Colon (tissue), 2 donors: ENCODE measurements around the gene COL2A1.
"Not testable (repeated sequence)": the region's sequence is repeated elsewhere in the genome, so short reads cannot be mapped to it uniquely, and the experiment has no call there.

Source experiments
- FAIRE-seq: peaks from 2 replicates; lab custom pipeline; 2012; peaks lifted over from hg19 to GRCh38; lab: Jason Lieb, UNC
- donor health status: control.
- donor health status: control.

The COL2A1 gene

DNA sequence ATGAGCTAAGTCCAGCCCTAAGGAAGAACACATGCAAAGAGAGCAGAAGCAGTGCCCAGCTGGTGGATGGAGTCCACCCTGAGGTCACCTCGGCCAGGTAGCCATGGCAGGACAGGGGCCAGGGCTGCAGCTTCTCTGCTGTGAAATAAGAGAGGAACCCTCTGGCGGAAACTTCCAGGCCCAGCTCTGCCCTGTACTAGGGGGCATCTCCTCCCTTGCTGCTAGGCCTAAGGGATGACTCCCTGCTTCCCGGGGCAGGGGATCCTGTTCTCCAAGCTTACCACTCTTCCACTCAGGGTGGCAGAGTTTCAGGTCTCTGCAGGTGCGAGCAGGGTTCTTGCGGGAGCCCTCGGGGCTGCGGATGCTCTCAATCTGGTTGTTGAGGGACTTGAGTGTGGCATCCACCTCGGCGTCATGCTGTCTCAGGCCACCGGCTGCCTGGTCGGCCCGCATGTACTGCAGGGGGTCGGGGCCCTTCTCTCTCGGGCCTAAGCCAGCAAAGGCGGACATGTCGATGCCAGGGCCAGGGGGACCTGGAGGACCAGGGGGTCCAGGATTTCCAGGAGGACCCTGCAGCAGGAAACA is 29.1 kb downstream of the COL2A1 start:
- FAIRE-seq = no peak

- no peak for FAIRE-seq
Observed at GRCh38 chr12:47973870-47974269, 30.4 kb downstream of the COL2A1 start.

- no peak for FAIRE-seq
Observed at GRCh38 chr12:47972895-47973294, 31.4 kb downstream of the COL2A1 start.

DNA sequence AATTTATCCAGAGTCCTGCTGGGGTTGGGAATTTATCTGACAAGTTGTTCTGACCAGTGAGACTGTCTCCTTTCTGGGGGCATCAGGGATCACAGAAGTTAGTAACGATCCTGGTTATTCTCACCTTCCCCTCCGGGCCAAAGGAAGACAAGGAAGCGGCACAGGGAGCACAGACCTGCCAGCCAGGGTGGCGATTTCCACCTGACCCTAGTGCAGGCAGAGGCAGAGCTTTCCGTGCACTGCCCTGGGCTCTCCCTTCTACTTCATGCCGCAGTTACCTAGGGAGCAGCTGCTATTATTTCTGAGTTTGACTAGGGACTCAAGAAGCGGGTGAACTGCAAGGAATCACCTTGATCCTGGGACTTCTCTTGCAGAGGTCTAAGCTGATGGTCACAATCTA is 33.4 kb downstream of the COL2A1 start:
- FAIRE-seq = no peak

- no peak for FAIRE-seq
Observed at GRCh38 chr12:47969845-47970244, 34.4 kb downstream of the COL2A1 start.

DNA sequence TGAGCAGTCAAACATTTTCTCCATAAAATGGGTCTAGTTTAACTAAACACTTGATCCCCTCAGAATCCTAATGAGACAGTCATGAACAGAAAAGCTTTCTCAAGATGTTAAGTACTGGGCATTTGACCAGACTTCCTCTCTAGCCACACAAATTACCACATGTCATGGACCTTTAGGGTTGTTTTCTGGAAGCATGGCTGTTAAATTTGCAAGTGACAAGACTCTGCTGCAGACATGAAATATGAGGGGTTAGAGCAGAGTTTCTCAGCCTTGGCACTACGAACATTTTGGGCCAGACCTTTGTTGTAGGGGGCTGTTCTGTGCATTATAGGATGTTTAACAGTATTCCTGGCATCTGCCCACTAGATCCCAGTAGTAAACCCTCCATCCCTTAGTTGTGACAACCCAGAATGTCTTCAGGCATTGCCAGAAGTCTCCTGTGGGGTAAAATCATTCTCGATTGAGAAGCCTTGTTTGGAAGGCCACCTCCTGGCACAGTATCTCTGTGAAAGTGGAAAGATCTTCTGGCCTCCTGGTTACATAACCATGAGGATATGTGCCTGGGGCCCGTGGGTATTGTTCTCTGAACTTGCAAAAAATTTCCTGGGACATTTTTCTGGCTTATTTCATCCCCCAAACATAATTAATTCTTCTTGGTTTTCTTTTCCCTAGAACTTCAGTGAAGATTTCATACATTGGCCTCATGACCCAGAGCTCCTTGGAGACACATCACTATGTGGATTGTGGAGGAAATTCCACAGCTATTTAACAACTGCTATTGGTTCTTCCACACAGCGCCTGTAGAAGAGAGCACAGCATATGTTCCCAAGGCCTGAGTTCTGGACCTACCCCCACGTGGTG is 36.6 kb downstream of the COL2A1 start:
- FAIRE-seq = no peak

- no peak for FAIRE-seq
Observed at GRCh38 chr12:47965581-47965980, 38.7 kb downstream of the COL2A1 start.

- FAIRE-seq = no peak
Observed at GRCh38 chr12:47964106-47964728, 40.1 kb downstream of the COL2A1 start.

DNA sequence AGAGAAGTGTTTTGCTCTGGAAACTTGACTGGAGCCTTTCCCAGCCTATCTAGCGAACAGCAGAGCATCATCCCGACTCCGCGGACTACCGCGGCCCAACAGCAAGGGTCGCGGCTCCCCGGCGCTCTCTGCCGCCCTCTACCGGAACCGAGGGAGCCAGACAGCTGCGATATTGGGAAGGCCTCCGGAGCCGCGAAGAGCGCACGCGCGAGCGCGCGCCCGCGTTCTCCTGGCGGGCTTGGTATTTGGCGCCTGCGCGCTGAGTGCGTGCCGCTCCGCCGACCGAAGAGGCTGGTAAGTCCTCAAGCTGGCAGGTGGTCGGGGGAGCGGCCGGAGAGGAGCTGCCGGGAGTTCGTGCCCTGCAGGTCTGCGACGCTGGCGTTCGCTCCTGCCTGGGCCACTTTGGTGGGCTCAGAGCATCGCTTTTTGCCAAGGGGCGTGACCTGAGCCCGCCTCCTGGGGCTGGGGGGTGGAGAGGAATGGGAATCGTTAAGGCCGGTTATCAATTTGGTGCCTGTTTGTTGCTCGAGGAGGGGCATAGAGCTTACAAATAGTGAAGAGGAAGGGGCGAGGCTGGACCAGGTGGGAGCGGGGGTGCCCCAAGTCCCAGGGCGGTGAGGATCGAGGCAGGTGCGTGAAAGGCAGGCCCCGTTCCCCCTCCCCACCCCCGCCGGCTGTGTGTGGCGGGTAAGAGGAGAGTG is 40.8 kb downstream of the COL2A1 start, which contains the start of gene TMEM106C:
Gene TMEM106C, plus strand, starts transcription at position 257 of the 701 bp plus-strand sequence. CDS start 641 bp downstream, outside the sequence.
- no peak for FAIRE-seq

GRCh38 chr12:47962198-47962597 is 42.1 kb downstream of the COL2A1 start:
- FAIRE-seq = no peak

- FAIRE-seq = not testable (repeated sequence)
Observed at GRCh38 chr12:47957671-47958070, 46.6 kb downstream of the COL2A1 start.

DNA sequence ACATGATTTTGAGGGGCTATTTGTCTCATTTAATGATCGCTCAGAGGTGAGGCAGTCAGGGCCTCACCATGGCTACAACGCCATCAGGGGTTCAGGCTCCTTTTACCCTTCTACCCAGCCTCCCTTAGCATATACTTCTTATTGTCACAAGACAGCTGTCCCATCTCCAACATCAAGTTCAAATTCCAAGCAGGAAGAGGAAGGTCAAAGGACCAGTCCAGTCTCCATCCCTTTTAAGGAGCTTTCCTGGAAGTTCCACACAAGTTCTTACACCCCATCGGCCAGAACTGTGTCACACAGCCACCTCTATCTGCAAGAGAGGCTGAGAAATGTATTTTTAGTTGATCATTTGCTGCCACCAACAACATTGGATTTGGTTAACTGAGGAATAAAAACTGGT is 49.2 kb downstream of the COL2A1 start:
- no peak for FAIRE-seq

GRCh38 chr12:47954467-47955045 is 49.7 kb downstream of the COL2A1 start:
- no peak for FAIRE-seq

GRCh38 chr12:47954058-47954457 is 50.2 kb downstream of the COL2A1 start:
- no peak for FAIRE-seq

GRCh38 chr12:47950856-47951468 is 53.3 kb downstream of the COL2A1 start:
- no peak for FAIRE-seq

GRCh38 chr12:47949441-47950341 is 54.6 kb downstream of the COL2A1 start:
- FAIRE-seq = no peak

DNA sequence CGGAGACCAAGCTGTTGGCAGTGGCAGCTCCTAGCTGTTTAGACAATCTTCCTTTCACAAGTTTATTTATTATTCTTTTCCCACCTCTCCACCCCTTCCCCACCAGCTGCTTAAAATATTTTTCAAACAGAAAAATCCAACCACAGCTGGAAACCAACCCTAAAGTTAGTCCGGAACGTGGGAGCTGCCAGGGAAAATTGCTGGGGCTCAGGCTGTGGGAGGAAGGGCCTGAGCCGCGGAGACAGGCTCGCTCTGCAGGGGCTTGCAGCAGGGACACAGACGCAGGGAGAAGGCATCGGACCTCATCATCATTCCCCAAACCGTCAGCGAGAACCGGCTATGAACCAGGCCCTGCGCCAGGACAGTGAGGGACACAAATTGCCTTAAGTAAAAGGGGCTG is 56.9 kb downstream of the COL2A1 start:
- no peak for FAIRE-seq

- no peak for FAIRE-seq
Observed at GRCh38 chr12:47946413-47947323, 57.6 kb downstream of the COL2A1 start.

DNA sequence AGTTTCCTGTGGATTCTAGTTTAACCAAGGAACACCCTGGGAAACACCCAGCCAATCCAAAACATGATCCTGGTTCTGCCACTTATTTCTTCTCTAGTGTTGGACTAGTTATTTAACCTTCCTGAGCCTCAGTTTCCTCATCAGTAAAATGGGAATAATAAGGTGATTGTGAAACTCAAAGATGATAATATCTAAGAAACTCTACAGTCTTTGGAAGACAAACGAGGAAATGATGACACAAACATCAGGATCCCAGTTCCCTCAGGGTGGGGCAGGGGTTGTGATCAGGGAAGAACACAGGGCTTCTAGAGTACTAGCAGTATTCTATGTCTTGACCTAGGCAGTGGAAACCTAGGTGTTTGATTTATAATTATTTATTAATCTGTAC is 58.9 kb downstream of the COL2A1 start:
- FAIRE-seq = no peak
